Smooth muscle cell (in vitro differentiated cells): Measurements from ENCODE around the gene TRIM68. TPM values are rescaled to one million over a fixed set of nuclear protein-coding genes. Genes with fewer than 3 reads are reported as not detected.

Experiments used
- DNase-seq: peaks from one replicate; lab custom pipeline; 2025; ENCODE audit not compliant: unreplicated experiment; lab: John Stamatoyannopoulos, UW
- H2AFZ ChIP-seq: fragments of 200-600 bp; sonication (generic); 2 replicates; pipeline ENCODE4 v1.6.0; 2016; ENCODE audit warnings: antibody characterized with exemption, low read depth, mild to moderate bottlenecking
- H3F3A ChIP-seq: fragments of 200-600 bp; sonication (generic); 2 replicates; pipeline ENCODE4 v1.6.0; 2017; ENCODE audit warnings: antibody characterized with exemption, low read depth
- H3K27ac ChIP-seq: fragments of 200-600 bp; sonication (generic); 2 replicates; pipeline ENCODE4 v1.5.1; 2016; ENCODE audit warnings: low read depth, mild to moderate bottlenecking
- H3K27me3 ChIP-seq: fragments of 200-600 bp; sonication (generic); 2 replicates; pipeline ENCODE4 v1.6.1; 2016; ENCODE audit warnings: low read depth, mild to moderate bottlenecking
- H3K36me3 ChIP-seq: fragments of 200-600 bp; sonication (generic); 2 replicates; pipeline ENCODE4 v1.5.1; 2016; ENCODE audit warnings: low read depth
- H3K4me1 ChIP-seq: fragments of 200-600 bp; sonication (generic); 2 replicates; pipeline ENCODE4 v1.5.1; 2016; ENCODE audit warnings: low read depth
- H3K4me2 ChIP-seq: fragments of 200-600 bp; sonication (generic); 2 replicates; pipeline ENCODE4 v1.6.0; 2016; ENCODE audit warnings: mild to moderate bottlenecking
- H3K4me3 ChIP-seq: fragments of 200-600 bp; sonication (generic); 2 replicates; pipeline ENCODE4 v1.5.1; 2016; ENCODE audit warnings: mild to moderate bottlenecking
- H3K79me2 ChIP-seq: fragments of 200-600 bp; sonication (generic); 2 replicates; pipeline ENCODE4 v1.6.0; 2016; ENCODE audit warnings: low read depth, mild to moderate bottlenecking
- H3K9ac ChIP-seq: fragments of 200-600 bp; sonication (generic); 2 replicates; pipeline ENCODE4 v1.6.0; 2016; ENCODE audit warnings: low read depth
- H3K9me3 ChIP-seq: fragments of 200-600 bp; sonication (generic); replicated peaks from 2 replicates; pipeline ENCODE4 v1.5.1; 2016; ENCODE audit warnings: low read depth
- H4K20me1 ChIP-seq: fragments of 200-600 bp; sonication (generic); 2 replicates; pipeline ENCODE4 v1.6.0; 2016; ENCODE audit warnings: low read depth
- CTCF ChIP-seq: fragments of 200-600 bp; sonication (generic); IDR thresholded peaks from 2 replicates; pipeline ENCODE4 v1.5.1; 2017; ENCODE audit warnings: borderline replicate concordance, mild to moderate bottlenecking, antibody characterized with exemption; ENCODE audit not compliant: insufficient read depth, poor library complexity, severe bottlenecking
- WGBS: methylation state at CpG from one replicate; pipeline ENCODE4 v1.1.7; 2016; ENCODE audit warnings: low lambda C conversion rate; 5-methylcytosine and 5-hydroxymethylcytosine counted together
- polyA plus RNA-seq: library from polyadenylated mRNA; unstranded; fragments of >200 nt; fragmentation: Nextera tagmentation; extraction: Ambion mirVana; gene quantifications from 2 replicates; pipeline ENCODE4 v1.2.1, GENCODE V29; 2016
- total RNA-seq: library from RNA; depleted of rRNA; stranded (reverse); fragments of >200 nt; gene quantifications from 2 replicates; pipeline ENCODE4 v1.2.3, GENCODE V29; 2014

Gene TRIM68
- total and polyA plus RNA-seq, 2 experiments from 2014 or later, result 7.8 to 10.7 TPM

GRCh38 chr11:4577761-4578160 lies 30.3 kb downstream of the TRIM68 start:
- Histone ChIP-seq H2AFZ (no peak overlapping the region), H4K20me1 (no peaks in the 10 kb centered on the region), H3K9me3 (no peaks in the 10 kb centered on the region), H3K4me3 (no peak overlapping the region), H3K4me2 (no peak overlapping the region), H3K27ac (no peak overlapping the region), H3K4me1 (no peaks in the 10 kb centered on the region), H3F3A (no peaks in the 10 kb centered on the region), H3K9ac (no peak overlapping the region), H3K36me3 (no peaks in the 10 kb centered on the region), H3K27me3 (no peaks in the 10 kb centered on the region), H3K79me2 (no peaks in the 10 kb centered on the region)
- no peak for TF ChIP-seq CTCF
- DNase-seq, result no peak
- WGBS, result 88% methylated on average over 2 of the region's 2 CpGs

GRCh38 chr11:4576880-4577279 lies 31.2 kb downstream of the TRIM68 start:
- H3K4me3 ChIP-seq, result no peak overlapping the region
- no peak for TF ChIP-seq CTCF
- H3K36me3 ChIP-seq, result no peaks in the 10 kb centered on the region
- H3K27ac ChIP-seq, result no peak overlapping the region
- H3K4me1 ChIP-seq, result no peaks in the 10 kb centered on the region
- H4K20me1 ChIP-seq, result no peaks in the 10 kb centered on the region
- DNase-seq, result no peak
- H3F3A ChIP-seq, result no peaks in the 10 kb centered on the region
- no peak overlapping the region for H3K9ac ChIP-seq
- no peaks in the 10 kb centered on the region for H3K79me2 ChIP-seq
- no peaks in the 10 kb centered on the region for H3K9me3 ChIP-seq
- 76% methylated on average over 3 of the region's 3 CpGs for WGBS
- no peak overlapping the region for H2AFZ ChIP-seq
- no peaks in the 10 kb centered on the region for H3K27me3 ChIP-seq
- no peak overlapping the region for H3K4me2 ChIP-seq

DNA sequence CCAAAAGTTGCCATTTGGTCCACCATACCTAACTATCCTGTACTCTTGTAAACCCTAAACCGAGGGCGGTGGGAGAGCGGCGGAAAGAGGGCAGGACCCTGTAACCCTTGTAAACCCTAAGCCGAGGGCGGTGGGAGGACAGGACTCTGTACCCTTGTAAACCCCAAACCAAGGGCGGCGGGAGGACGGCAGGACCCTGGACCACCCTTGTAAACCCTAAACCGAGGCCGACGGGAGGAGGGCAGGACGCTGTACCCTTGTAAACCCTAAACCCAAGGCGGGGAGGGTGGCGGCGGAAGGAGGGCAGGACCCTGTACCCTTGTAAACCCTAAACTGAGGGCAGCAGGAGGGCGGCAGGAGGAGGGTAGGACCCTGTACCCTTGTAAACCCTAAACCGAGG lies 39.0 kb downstream of the TRIM68 start:
- DNase-seq, result no peak
- H3F3A ChIP-seq, result no peaks in the 10 kb centered on the region
- H3K4me1 ChIP-seq, result no peaks in the 10 kb centered on the region
- no peak overlapping the region for H3K27ac ChIP-seq
- H3K9me3 ChIP-seq, result no peaks in the 10 kb centered on the region
- no peak overlapping the region for H3K4me2 ChIP-seq
- H3K4me3 ChIP-seq, result no peak overlapping the region
- H3K79me2 ChIP-seq, result no peaks in the 10 kb centered on the region
- no peaks in the 10 kb centered on the region for H3K27me3 ChIP-seq
- H3K9ac ChIP-seq, result no peak overlapping the region
- WGBS, result 92% methylated on average over 18 of the region's 18 CpGs
- no peaks in the 10 kb centered on the region for H4K20me1 ChIP-seq
- H2AFZ ChIP-seq, result no peak overlapping the region
- no peak for TF ChIP-seq CTCF
- no peaks in the 10 kb centered on the region for H3K36me3 ChIP-seq

- H3K79me2 ChIP-seq, result no peaks in the 10 kb centered on the region
- H3K4me3 ChIP-seq, result no peak overlapping the region
- H3F3A ChIP-seq, result no peaks in the 10 kb centered on the region
- H4K20me1 ChIP-seq, result no peaks in the 10 kb centered on the region
- H3K4me1 ChIP-seq, result no peaks in the 10 kb centered on the region
- 85% methylated on average over 3 of the region's 3 CpGs for WGBS
- no peaks in the 10 kb centered on the region for H3K36me3 ChIP-seq
- H2AFZ ChIP-seq, result no peak overlapping the region
- H3K27me3 ChIP-seq, result no peaks in the 10 kb centered on the region
- TF ChIP-seq CTCF, result no peak
- no peaks in the 10 kb centered on the region for H3K9me3 ChIP-seq
- no peak overlapping the region for H3K9ac ChIP-seq
- no peak overlapping the region for H3K4me2 ChIP-seq
- no peak overlapping the region for H3K27ac ChIP-seq
- DNase-seq, result no peak
Measured at GRCh38 chr11:4565371-4565770, 42.7 kb downstream of the TRIM68 start.
